Measurements from ENCODE around the gene TOMM70. TPM values are rescaled to one million over a fixed set of nuclear protein-coding genes. Genes with fewer than 3 reads are reported as not detected.
"Not testable (repeated sequence)": the region's sequence is repeated elsewhere in the genome, so short reads cannot be mapped to it uniquely, and the experiment has no call there.

The TOMM70 gene
- total RNA-seq, 1 donor from 2014 or later, result 54.4 TPM

DNA sequence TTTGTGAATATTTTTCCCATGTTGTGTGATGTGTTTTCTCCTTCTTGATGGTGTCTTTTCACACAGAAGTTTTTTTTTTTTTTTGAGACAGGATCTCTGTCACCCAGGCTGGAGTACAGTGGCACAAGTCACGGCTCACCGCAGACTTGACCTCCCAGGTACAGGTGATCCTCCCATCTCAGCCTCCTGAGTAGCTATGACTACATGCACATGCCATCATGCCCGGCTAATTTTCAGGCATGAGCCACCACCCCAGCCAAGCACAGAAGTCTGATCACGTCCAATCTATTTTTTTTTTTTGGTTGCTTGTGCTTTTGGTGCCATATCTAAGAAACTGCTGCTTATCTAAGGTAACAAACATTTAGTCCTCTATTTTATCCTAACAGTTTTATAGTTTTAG is 24.6 kb downstream of the TOMM70 start:
- H3K36me3 Mint-ChIP-seq (ENCODE audit: low read depth), result peaks cover 72% of the 10 kb centered on the region
- H3K27ac Mint-ChIP-seq, result no peak overlapping the region
- intact Hi-C loops (cut with micrococcal nuclease), result no loop called here
- DNase-seq (ENCODE audit: low spot score), result no peak
- no peaks in the 10 kb centered on the region for H3K9me3 Mint-ChIP-seq
- H3K27me3 Mint-ChIP-seq (ENCODE audit: low read depth), result no peaks in the 10 kb centered on the region
- H3K4me3 Mint-ChIP-seq (ENCODE audit: low read depth), result no peak overlapping the region
- H3K4me1 Mint-ChIP-seq (ENCODE audit: low read depth), result no peaks in the 10 kb centered on the region

DNA sequence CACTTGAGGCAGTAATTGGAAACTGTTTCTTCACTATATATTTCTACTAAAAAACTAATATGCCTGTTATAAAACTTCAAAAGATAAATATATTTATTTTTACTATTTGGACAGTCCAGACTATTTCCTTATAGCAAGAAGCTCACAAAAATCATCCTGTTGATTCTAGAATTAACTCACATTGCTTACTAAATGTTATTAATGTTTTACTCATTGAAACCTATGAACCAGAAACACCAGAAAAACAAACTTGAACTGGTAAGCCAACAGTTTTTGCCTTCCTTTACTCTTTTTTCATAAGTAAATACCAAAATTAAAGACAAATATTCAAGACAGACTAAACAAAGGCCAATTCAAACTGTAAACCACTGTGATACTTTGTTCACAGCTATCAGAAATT is 26.4 kb downstream of the TOMM70 start:
- Mint-ChIP-seq H3K27ac (no peak overlapping the region), H3K4me3 (ENCODE audit: low read depth) (no peak overlapping the region), H3K27me3 (ENCODE audit: low read depth) (no peaks in the 10 kb centered on the region), H3K36me3 (ENCODE audit: low read depth) (peaks cover 65% of the 10 kb centered on the region), H3K9me3 (no peaks in the 10 kb centered on the region), H3K4me1 (ENCODE audit: low read depth) (no peaks in the 10 kb centered on the region)
- no peak for DNase-seq (ENCODE audit: low spot score)
- intact Hi-C loops (cut with micrococcal nuclease), result no loop called here

- Mint-ChIP-seq H3K27me3 (ENCODE audit: low read depth) (no peaks in the 10 kb centered on the region), H3K36me3 (ENCODE audit: low read depth) (peaks cover 61% of the 10 kb centered on the region), H3K9me3 (no peaks in the 10 kb centered on the region), H3K4me3 (ENCODE audit: low read depth) (no peak overlapping the region), H3K4me1 (ENCODE audit: low read depth) (no peaks in the 10 kb centered on the region), H3K27ac (no peak overlapping the region)
- no peak for DNase-seq (ENCODE audit: low spot score)
- intact Hi-C loops (cut with micrococcal nuclease), result no loop called here
Observed at GRCh38 chr3:100370756-100371155, 30.1 kb downstream of the TOMM70 start.

DNA sequence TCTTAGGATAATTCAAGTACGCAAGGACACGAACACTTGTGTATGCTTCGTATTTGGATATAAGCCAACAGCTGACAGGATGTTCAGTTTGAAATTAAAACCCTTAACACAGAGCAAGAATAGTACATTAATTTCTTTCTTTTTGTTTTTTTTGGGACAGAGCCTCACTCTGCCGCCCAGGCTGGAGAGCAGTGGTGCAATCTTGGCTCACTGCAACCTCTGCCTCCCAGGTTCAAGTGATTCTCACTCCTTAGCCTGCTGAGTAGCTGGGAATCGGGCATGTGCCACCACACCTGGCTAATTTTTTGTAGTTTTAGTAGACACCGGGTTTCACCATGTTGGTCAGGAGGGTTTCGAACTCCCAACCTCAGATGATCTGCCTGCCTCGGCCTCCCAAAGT is 32.4 kb downstream of the TOMM70 start:
- H3K4me1 Mint-ChIP-seq (ENCODE audit: low read depth), result no peaks in the 10 kb centered on the region
- H3K36me3 Mint-ChIP-seq (ENCODE audit: low read depth), result peaks cover 66% of the 10 kb centered on the region
- H3K4me3 Mint-ChIP-seq (ENCODE audit: low read depth), result no peak overlapping the region
- no peak overlapping the region for H3K27ac Mint-ChIP-seq
- DNase-seq (ENCODE audit: low spot score), result no peak
- H3K9me3 Mint-ChIP-seq, result no peaks in the 10 kb centered on the region
- H3K27me3 Mint-ChIP-seq (ENCODE audit: low read depth), result no peaks in the 10 kb centered on the region
- intact Hi-C loops (cut with micrococcal nuclease), result no loop called here

DNA sequence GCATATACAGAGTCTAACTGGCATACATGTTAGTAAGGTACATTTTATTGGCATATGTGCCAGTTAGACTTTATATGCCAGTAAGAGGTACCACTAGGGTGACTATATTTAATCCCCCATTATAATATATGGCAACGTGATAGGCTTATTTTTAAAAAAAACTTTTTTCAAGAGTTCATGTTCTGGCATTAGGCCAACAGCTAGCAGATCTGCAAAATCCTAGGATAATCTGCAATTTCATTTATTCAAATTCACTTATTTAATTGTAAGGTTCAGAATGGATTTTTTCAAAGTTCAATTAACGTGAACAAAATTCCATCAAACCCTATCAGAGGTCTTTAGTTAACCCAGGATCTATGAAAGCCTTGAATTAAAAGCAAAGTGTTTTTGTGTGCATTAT is 34.5 kb downstream of the TOMM70 start:
- DNase-seq (ENCODE audit: low spot score), result no peak
- H3K27me3 Mint-ChIP-seq (ENCODE audit: low read depth), result no peaks in the 10 kb centered on the region
- H3K4me1 Mint-ChIP-seq (ENCODE audit: low read depth), result no peaks in the 10 kb centered on the region
- no peak overlapping the region for H3K27ac Mint-ChIP-seq
- peaks cover 70% of the 10 kb centered on the region for H3K36me3 Mint-ChIP-seq (ENCODE audit: low read depth)
- no peak overlapping the region for H3K4me3 Mint-ChIP-seq (ENCODE audit: low read depth)
- intact Hi-C loops (cut with micrococcal nuclease), result no loop called here
- peaks cover 6% of the 10 kb centered on the region for H3K9me3 Mint-ChIP-seq

DNA sequence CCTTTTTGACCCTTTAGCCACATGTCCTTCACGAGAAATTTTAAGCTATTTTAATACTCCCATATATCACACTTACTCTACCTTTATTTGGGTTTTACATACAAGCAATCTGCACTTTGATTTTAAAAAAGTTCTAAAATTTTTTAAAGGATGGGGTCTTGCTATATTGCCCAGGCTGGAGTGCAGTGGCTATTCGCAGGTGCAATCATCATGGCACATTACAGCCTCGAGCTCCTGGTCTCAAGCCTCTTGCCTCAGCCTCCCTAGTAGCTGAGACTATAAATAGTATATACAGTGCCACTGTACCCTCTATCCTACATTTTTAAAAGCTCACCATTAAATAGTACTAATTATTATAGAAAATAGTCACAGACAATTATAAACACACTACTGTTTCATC is 36.5 kb downstream of the TOMM70 start:
- H3K36me3 Mint-ChIP-seq (ENCODE audit: low read depth), result peaks cover 78% of the 10 kb centered on the region
- peaks cover 6% of the 10 kb centered on the region for H3K9me3 Mint-ChIP-seq
- H3K4me3 Mint-ChIP-seq (ENCODE audit: low read depth), result no peak overlapping the region
- intact Hi-C loops (cut with micrococcal nuclease), result no loop called here
- H3K4me1 Mint-ChIP-seq (ENCODE audit: low read depth), result no peaks in the 10 kb centered on the region
- no peak for DNase-seq (ENCODE audit: low spot score)
- no peaks in the 10 kb centered on the region for H3K27me3 Mint-ChIP-seq (ENCODE audit: low read depth)
- H3K27ac Mint-ChIP-seq, result no peak overlapping the region

- Mint-ChIP-seq H3K4me3 (ENCODE audit: low read depth) (no peak overlapping the region), H3K27me3 (ENCODE audit: low read depth) (no peaks in the 10 kb centered on the region), H3K4me1 (ENCODE audit: low read depth) (no peaks in the 10 kb centered on the region), H3K27ac (no peak overlapping the region), H3K36me3 (ENCODE audit: low read depth) (peaks cover 76% of the 10 kb centered on the region), H3K9me3 (peaks cover 6% of the 10 kb centered on the region)
- intact Hi-C loops (cut with micrococcal nuclease), result no loop called here
- DNase-seq (ENCODE audit: low spot score), result no peak
Observed at GRCh38 chr3:100361897-100362296, 39.0 kb downstream of the TOMM70 start.

GRCh38 chr3:100360757-100361496 is 40.0 kb downstream of the TOMM70 start:
- Mint-ChIP-seq H3K36me3 (ENCODE audit: low read depth) (peaks cover 81% of the 10 kb centered on the region), H3K9me3 (peaks cover 6% of the 10 kb centered on the region), H3K4me1 (ENCODE audit: low read depth) (no peaks in the 10 kb centered on the region), H3K4me3 (ENCODE audit: low read depth) (no peak overlapping the region), H3K27me3 (ENCODE audit: low read depth) (no peaks in the 10 kb centered on the region), H3K27ac (no peak overlapping the region)
- intact Hi-C loops (cut with micrococcal nuclease), result no loop called here
- DNase-seq (ENCODE audit: low spot score), result no peak

- H3K36me3 Mint-ChIP-seq (ENCODE audit: low read depth), result peaks cover 85% of the 10 kb centered on the region
- DNase-seq (ENCODE audit: low spot score), result no peak
- peaks cover 6% of the 10 kb centered on the region for H3K9me3 Mint-ChIP-seq
- H3K27ac Mint-ChIP-seq, result no peak overlapping the region
- intact Hi-C loops (cut with micrococcal nuclease), result no loop called here
- H3K4me3 Mint-ChIP-seq (ENCODE audit: low read depth), result no peak overlapping the region
- no peaks in the 10 kb centered on the region for H3K4me1 Mint-ChIP-seq (ENCODE audit: low read depth)
- no peaks in the 10 kb centered on the region for H3K27me3 Mint-ChIP-seq (ENCODE audit: low read depth)
Observed at GRCh38 chr3:100359035-100359434, 41.9 kb downstream of the TOMM70 start.

GRCh38 chr3:100358413-100358812 is 42.5 kb downstream of the TOMM70 start:
- no peaks in the 10 kb centered on the region for H3K4me1 Mint-ChIP-seq (ENCODE audit: low read depth)
- H3K36me3 Mint-ChIP-seq (ENCODE audit: low read depth), result peaks cover 81% of the 10 kb centered on the region
- no peaks in the 10 kb centered on the region for H3K27me3 Mint-ChIP-seq (ENCODE audit: low read depth)
- intact Hi-C loops (cut with micrococcal nuclease), result no loop called here
- peaks cover 6% of the 10 kb centered on the region for H3K9me3 Mint-ChIP-seq
- H3K4me3 Mint-ChIP-seq (ENCODE audit: low read depth), result no peak overlapping the region
- H3K27ac Mint-ChIP-seq, result no peak overlapping the region
- no peak for DNase-seq (ENCODE audit: low spot score)

DNA sequence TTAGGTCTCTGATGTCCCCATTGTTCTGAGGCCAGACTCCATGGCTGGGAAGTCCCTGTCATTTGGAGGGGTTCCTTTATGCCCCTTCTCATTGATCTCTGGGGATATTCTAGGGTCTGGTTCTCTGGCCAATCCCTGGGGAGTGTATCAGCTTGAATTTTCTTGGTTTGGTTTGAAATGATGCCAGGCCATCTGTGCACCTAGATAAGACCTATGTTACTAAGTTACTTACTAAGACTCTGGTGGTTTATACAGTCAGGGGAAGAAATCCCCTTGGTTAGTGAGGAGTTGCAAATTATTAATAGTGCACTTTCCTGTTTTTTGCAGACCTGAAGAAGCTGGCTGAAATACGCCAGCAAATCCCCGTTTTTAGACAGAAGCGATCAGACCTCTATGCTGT is 46.0 kb downstream of the TOMM70 start:
- no peak for DNase-seq (ENCODE audit: low spot score)
- intact Hi-C loops (cut with micrococcal nuclease), result no loop called here
- no peaks in the 10 kb centered on the region for H3K9me3 Mint-ChIP-seq
- H3K36me3 Mint-ChIP-seq (ENCODE audit: low read depth), result peaks cover 81% of the 10 kb centered on the region
- no peaks in the 10 kb centered on the region for H3K27me3 Mint-ChIP-seq (ENCODE audit: low read depth)
- no peaks in the 10 kb centered on the region for H3K4me1 Mint-ChIP-seq (ENCODE audit: low read depth)
- H3K4me3 Mint-ChIP-seq (ENCODE audit: low read depth), result no peak overlapping the region
- no peak overlapping the region for H3K27ac Mint-ChIP-seq

GRCh38 chr3:100352296-100353231 is 48.3 kb downstream of the TOMM70 start:
- intact Hi-C loops (cut with micrococcal nuclease), result no loop called here
- H3K27me3 Mint-ChIP-seq (ENCODE audit: low read depth), result no peaks in the 10 kb centered on the region
- H3K36me3 Mint-ChIP-seq (ENCODE audit: low read depth), result peaks cover 79% of the 10 kb centered on the region

GRCh38 chr3:100351770-100352169 is 49.1 kb downstream of the TOMM70 start:
- H3K4me1 Mint-ChIP-seq (ENCODE audit: low read depth); H3K27me3 Mint-ChIP-seq (ENCODE audit: low read depth); DNase-seq (ENCODE audit: low spot score); intact Hi-C loops (cut with micrococcal nuclease); H3K27ac Mint-ChIP-seq; H3K4me3 Mint-ChIP-seq (ENCODE audit: low read depth); H3K9me3 Mint-ChIP-seq: not testable (repeated sequence)
- peaks cover 80% of the 10 kb centered on the region for H3K36me3 Mint-ChIP-seq (ENCODE audit: low read depth)

More at GRCh38 chr3:100352296-100353231, 48.3 kb downstream of the TOMM70 start:
- H3K27ac Mint-ChIP-seq, result no peak overlapping the region
- H3K9me3 Mint-ChIP-seq, result no peaks in the 10 kb centered on the region
- H3K4me3 Mint-ChIP-seq (ENCODE audit: low read depth), result no peak overlapping the region
- DNase-seq (ENCODE audit: low spot score), result no peak
- no peaks in the 10 kb centered on the region for H3K4me1 Mint-ChIP-seq (ENCODE audit: low read depth)

All from activated T-helper 2 cell treated with anti-CD3 and anti-CD28 coated beads, Interferon-gamma antibody, Interleukin-2, Interleukin-4, amounts not matched to agents 10 μg/mL and 5 μg/mL and 100 μg/mL, durations not matched to agents 14 hours and 24 hours and 36 hours (primary cell).